ENCODE results near the gene ESYT3.

GRCh38 chr3:138493804-138494606 is 59.6 kb downstream of the ESYT3 start:
- TF ChIP-seq CTCF (conservative IDR thresholded peaks at IDR 0.05; ENCODE audit: low read depth, low read length) (no peak), EZH2 (IDR thresholded peaks at IDR 0.05; ENCODE audit: borderline replicate concordance, low read depth, low read length, poor library complexity, severe bottlenecking) (no peak)

Measured in A673 (cell line).